Placental epithelial cell (primary cell): ENCODE measurements around the gene DACH1. TPM values are rescaled to one million over a fixed set of nuclear protein-coding genes. Genes with fewer than 3 reads are reported as not detected.

Experiments
- total RNA-seq: library from RNA; depleted of rRNA; stranded (reverse); fragments of >200 nt; gene quantifications from 2 replicates; pipeline ENCODE4 v1.2.3, GENCODE V29; 2012

Gene DACH1
- not detected in 2 replicates for total RNA-seq

GRCh38 chr13:71867131-71867814 is at the start of gene DACH1:
DACH1 (minus strand) TSS chr13:71867204.

